Fibroblast of skin of right biceps (primary cell): ENCODE results near the gene CTDSP2.
A peak's percentile ranks its signal among the peaks of the same experiment; 100 is the strongest.
"Not testable (repeated sequence)": the region's sequence is repeated elsewhere in the genome, so short reads cannot be mapped to it uniquely, and the experiment has no call there.

Source experiments
- DNase-seq: peaks from one replicate; pipeline ENCODE4 v3.0.0-alpha.2; 2013

The CTDSP2 gene

GRCh38 chr12:57852200-57852599 is 5.7 kb upstream of the CTDSP2 start:
- no peak for DNase-seq

DNA sequence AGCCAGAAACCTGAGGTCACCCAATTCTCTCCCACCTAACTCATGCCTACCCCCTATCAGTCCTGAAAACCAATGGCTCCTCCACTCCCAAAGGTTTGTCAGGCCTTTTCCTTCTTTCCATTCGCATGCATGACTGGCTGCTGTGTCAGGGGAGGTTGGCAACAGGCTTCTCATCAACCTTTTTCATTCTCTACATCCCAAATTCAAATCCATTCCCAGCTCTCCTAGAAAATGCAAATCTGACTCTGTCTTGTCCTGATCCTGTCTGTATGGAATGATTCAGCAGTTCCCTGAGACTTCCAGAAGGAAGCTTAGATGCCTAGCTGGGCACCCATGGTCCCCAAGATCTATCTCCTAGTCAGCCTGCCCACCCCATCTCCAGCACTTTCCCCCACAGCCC is 5.0 kb upstream of the CTDSP2 start:
- no peak for DNase-seq

- DNase-seq = no peak
These were observed 4.4 kb upstream of the CTDSP2 start for GRCh38 chr12:57850854-57851430.

DNA sequence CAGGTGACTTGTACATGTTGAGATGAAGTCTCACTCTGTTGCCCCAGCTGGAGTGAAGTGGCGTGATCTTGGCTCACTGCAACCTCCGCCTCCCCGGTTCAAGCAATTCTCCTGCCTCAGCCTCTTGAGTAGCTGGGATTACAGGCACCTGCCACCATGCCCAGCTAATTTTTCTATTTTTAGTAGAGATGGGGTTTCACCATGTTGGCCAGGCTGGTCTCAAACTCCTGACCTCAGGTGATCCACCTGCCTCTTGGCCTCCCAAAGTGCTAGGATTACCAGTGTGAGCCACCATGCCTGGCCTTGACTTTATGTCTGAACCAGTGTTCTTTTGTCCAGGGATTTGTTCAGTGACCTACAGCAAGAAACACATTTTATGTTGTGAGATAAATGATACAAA is 2.9 kb upstream of the CTDSP2 start:
- not testable (repeated sequence) for DNase-seq

DNA sequence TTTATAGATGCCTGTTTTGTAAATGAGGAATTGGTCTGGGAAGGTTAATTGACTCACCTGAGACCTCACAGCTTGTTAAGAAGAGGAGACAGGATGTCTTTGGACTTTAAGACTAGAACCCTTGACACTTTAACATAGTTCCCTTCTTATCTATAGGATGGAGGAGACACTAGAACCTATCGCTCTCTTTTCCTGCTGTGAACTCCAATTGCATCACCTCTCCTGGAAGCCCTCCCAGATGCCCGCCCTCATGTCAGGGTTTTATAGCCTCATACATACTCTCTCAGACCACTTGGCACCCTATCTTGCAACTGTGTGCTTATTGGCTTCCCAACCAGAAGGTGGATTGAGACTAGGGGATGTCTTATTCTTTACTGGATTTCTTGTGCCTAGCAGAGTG is 2.5 kb upstream of the CTDSP2 start:
- no peak for DNase-seq

- no peak for DNase-seq
These were observed 1.7 kb upstream of the CTDSP2 start for GRCh38 chr12:57848208-57848607.

- DNase-seq = no peak
These were observed 298 bp downstream of the CTDSP2 start for GRCh38 chr12:57846285-57846576.

- peak; percentile 53 for DNase-seq
These were observed 848 bp downstream of the CTDSP2 start for GRCh38 chr12:57845478-57846284.

GRCh38 chr12:57844709-57845477 is 1.6 kb downstream of the CTDSP2 start:
- peak; percentile 73 for DNase-seq

DNA sequence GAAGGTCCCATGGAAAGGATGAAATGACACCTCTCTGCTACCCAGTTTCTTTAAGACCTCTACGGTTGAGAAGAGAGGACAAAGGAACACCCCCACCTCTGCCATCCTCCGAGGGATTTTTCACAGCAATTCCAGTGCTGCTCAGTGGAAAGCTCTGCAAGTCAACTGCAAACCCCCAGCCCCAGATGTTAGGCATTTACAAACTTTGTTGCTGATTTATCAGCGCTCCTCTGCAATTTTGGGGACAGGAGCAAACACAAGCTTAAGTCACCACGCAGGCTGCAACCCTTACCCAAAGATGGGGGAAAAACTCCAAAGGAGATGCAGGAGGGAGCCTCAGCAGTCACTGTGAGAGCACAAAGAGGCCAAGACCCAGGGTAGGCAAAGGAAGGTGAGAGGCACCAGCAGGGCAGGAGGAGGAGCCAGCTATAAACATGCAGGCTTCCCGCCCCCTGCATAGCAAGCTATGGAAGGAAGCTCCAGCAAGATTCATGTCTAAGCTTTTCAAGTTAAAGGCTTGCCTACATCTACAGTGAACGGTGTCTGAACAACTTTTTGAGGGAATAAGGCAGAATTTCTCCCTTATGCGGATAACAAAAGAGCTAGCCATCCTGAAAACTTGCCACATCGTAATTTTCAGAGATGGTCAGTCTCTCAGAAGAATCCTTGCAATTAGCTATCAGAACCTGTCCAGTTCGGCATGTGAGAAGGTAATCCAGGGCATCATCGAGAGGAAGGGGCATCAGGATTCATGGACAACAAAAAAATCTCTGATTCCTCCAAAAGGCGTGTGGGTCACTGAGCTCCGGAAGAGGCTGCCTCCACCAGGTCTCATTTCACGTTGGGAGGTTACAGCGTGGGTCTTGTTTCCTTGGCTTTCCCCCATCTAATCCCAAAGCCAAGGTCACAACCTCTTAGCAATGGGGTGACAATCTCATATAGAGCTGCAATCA is 3.9 kb downstream of the CTDSP2 start:
- DNase-seq = peak; percentile 37

GRCh38 chr12:57841445-57841844 is 5.1 kb downstream of the CTDSP2 start:
- DNase-seq = no peak

DNA sequence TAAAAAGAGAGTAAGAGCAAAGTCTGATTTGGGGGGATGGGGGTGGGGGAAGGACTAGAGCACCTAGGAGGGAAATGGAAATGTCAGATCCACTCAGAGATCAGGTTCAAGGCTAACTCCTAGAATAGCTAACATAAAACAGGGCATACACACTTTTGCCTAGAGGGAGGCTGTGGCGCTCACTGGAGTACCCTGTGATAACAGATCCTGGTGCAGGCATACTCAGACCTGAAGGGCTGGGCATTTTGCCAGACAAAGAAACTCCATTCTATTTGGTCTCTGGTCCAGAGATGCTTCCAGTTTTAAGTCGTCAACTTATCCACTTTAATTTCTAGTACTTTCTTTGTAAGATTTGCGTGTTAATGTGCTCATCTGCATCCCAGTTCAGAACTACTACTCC is 5.8 kb downstream of the CTDSP2 start:
- peak; percentile 43 for DNase-seq

GRCh38 chr12:57839996-57840395 is 6.5 kb downstream of the CTDSP2 start:
- no peak for DNase-seq

GRCh38 chr12:57838594-57839302 is 7.8 kb downstream of the CTDSP2 start:
- DNase-seq = peak; percentile 52

- DNase-seq = peak; percentile 82
These were observed 8.5 kb downstream of the CTDSP2 start for GRCh38 chr12:57837864-57838562.

DNA sequence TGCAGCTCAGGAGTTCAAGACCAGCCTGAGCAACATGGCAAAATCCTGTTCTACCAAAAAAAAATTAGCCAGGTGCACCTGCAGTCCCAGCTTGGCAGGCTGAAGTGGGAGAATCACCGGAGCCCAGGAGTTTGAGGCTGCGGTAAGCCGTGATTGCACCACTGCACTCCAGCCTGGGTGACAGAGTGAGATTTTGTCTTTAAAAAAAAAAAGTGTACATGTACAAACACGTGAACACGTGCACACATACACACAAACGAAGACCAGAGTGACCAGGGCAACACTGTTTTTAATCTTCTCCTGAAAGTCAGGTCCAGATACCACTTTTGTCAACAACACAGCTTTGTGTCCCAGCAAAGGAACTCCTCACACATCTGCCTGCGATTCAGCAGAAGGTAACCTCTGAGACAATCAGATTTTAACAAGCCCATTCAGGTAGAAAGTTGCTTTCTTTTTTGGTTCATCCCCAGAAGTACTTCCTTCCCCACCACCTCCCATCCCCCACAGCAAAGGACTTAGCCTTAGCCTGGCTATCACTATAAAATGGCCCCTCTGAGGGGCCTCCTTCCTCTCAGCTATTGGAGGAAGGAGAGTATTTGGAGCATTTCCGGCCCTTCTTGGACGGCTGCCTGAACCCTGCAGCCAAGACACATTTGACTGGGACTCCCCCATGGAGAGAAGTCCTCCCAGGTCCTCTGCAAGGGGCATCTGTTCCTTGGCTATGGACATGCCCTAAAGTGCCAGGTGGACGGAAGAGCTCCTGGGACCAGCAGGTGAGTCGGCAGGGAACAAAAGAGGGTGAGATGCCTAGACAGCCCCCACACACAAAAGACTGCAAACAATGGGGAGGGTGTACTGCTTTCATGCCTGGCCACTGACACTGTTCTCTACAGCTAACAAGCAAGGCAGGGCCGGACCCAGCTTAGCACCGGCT is 9.8 kb downstream of the CTDSP2 start:
- DNase-seq = peak; percentile 95

- DNase-seq = no peak
These were observed 10.9 kb downstream of the CTDSP2 start for GRCh38 chr12:57835366-57836288.

DNA sequence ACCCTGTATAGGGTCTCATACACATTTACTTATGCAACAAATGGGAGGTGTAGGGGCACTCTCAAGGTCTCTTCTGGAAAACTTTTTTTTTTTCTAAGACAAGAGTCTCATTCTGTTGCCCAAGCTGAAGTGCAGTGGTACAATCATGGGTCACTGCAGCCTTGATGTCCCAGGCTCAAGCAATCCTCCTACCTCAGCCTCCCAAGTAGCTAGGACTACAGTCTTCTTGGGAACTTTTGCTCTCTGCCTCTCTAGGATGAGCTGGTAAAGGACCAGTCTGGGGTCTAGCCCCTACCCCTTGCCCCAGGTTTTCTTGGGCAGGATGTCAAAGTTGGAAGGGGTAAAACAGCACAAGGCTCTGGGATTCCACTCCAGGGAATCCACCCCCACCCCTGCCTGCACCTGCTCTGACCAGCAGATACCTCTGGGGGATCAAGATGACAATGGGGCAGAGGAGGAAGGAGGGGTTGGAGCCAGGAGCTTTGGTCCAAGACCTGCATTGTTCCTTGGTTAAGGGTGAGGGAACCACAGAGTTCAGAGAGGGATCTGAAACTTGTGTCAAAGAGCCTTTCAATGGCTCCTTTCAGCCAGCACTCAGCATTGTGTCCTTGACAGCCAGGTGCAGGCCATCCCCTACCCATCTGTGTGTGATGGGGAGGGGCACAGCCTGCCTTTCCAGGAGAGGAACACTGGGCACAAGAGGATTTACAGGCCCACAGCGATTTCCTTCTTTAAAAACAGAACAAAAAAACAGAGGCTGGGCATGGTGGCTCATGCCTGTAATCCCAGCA is 12.2 kb downstream of the CTDSP2 start:
- DNase-seq = no peak
